GM19452 (cell line): Measurements from ENCODE around the gene ENO1.
"Not testable (repeated sequence)": the region's sequence is repeated elsewhere in the genome, so short reads cannot be mapped to it uniquely, and the experiment has no call there.

ENCODE experiments used
- ATAC-seq: cut with Tn5 transposase; IDR thresholded peaks from one replicate; pipeline ENCODE4 v1.9.1; 2021; ENCODE audit not compliant: unreplicated experiment

ENO1 gene

DNA sequence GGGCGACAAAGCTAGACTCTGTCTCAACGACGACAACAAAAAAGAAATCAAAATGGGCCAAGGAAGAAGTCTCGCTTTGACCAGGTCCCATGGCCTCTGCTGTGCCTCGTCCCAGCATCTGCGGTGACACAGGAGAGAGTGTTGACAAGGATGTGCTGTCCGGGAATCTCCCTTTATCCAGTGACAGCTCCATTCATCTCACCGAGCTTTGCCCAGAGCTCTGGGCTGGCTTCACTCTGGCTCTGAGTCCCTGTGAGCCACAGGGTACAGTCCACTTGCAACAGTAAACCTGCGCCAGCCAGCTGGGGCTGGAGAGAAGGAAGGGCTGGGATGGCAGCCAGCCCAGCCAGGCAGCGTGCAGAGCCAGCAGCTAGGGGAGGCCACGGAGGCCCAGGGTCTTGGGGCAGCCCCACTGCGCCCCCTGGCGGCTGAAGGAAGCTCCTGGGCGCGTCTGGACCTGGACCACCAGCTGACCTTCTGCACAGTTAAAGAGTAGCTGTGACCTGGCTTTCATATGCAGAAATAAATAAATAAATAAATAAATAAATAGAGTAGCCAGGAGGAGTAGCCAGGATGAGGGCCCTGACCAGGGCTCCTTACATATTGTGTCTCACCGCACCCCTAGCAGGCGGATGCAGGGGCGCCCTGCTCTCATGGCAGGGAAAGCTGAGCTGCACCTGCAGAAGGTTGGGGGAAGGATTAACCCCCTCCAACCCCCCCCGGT lies 29.7 kb downstream of the ENO1 start:
- ATAC-seq = no peak

DNA sequence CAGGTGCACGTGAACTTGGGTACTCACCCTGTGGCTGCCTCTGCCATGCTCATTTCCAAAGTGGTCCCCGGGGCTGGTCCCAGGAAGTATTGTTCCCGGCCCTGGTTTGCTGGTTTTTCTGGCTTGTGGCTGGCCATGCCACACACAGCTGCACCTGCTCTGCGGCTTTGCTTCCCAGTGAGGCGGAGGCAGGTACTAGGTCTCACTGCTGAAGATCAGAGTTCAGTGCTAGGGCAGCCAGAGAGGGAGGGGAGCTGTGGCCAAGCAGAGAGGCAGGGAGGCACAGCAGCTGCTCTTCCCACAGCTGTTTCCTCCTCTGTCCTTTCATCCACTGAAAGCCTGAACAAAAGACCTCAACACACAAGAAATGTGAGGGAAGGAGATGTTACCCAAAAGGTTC lies 30.5 kb downstream of the ENO1 start:
- no peak for ATAC-seq

DNA sequence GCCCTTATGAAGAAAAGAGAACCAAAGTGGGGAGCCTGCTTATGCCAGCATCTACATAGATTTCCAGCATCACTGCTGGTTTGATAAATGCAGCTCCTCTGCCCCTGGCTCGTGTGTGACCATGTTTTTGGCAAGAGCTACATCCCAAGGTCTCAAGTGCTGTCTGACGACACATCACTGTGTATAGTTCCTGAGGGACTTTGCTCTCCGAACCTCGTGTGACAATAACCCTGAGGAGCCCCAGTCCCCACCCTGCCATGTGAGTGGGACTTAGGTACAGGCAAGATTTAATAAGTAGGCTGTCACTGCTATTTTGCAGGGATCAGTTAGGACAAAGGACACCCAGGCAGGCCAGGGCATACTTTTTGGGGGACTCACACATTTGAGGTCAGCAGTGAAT lies 32.2 kb downstream of the ENO1 start:
- ATAC-seq = no peak

DNA sequence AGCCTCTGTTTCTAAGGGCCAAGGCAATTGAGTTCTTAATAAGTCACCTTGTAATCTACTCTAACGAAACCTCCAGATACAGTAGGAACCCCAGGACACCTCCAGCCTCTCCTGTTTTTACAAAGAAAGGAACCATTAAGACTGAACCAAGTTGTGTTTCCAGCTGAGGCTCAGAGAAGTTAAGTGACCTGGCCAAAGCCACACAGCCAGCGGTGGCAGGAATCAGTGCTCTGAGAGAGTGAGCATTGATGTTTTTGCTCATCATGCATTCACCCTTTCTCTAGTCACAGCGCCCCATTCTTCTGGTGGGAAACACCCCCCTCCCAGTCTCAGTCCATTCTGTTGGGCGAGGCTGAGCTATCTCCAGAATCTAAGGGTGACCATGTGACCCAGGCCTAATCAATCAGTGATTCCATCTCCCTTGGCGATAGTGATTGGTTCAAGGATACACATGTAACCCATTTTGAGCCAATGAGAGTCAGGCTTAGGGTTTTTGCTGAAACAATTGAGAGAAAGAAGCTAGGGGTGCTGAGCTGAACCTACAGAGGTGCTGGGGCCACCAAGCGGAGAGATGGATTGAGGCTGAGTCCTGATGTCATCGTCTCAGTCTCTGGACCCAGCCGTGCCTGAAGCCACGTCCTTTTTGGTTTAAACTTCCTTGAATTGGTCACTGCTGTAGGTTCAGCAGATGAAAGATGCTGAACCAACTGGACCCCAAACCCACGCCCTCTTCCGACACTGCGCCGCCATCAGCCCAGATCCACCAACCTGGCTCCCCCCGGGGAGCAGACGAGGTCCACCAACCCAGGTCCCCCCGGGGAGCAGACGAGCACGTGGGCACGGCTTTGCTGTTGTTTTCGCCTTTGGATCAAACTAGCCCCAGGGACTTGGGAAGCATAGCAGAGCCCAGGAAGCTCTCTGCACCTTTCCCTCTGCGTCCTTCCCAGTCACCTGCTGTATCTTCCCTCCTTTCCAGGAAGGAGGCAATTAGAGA lies 33.1 kb downstream of the ENO1 start:
- no peak for ATAC-seq

DNA sequence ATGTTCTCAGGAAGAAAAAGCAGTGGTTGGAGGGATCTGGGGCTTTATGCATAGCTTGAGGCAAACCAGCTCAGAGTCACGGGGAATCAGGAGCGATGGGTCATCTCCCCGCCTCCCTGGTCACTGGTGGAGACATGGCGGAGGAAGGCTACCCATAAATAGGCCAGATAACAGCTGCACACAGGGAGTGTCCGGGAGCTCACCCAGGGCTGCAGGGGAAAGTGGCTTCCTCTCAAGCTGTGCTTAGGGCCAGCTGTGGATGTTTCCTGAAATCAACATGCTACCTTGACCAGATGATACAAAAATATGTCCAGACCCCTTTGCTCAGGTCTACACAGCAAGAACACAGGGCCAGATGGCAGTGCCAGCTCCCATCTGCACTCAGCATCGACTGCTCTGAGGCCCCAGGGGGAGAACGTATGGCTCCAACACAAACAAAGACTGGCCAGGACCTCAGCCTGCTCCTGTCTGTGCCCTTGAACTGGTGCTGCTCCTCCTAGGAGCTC lies 33.9 kb downstream of the ENO1 start:
- no peak for ATAC-seq

DNA sequence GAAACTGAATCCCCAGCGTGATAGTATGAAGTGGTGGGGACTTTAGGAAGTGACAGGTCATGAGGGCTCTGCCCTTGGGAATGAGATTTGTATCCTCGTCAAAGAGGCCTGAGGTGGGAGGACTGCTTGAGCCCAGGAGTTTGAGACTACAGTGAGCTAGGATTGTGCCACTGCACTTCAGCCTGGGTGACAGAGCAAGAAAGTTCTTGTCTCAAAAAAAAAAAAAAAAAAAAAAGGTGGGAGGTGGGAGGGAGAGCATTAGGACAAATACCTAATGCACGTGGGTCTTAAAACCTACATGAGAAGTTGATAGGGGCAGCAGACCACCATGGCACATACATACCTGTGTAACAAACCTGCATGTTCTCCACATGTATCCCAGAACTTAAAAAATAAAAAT lies 37.1 kb downstream of the ENO1 start:
- no peak for ATAC-seq

DNA sequence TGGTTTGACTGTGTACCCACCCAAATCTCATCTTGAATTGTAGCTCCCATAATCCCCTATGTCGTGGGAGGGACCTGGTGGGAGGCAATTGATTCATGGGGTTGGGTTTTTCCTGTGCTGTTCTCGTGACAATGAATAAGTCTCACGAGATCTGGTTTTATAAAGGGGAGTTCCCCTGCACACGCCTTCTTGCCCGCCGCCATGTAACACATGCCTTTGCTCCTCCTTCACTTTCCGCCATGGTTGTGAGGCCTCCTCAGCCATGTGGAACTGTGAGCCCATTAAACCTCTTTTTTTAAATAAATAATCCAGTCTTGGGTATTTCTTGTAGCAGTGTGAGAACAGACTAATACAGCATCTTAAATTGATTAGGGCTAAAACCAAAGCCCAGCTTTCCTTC lies 38.5 kb downstream of the ENO1 start:
- no peak for ATAC-seq

DNA sequence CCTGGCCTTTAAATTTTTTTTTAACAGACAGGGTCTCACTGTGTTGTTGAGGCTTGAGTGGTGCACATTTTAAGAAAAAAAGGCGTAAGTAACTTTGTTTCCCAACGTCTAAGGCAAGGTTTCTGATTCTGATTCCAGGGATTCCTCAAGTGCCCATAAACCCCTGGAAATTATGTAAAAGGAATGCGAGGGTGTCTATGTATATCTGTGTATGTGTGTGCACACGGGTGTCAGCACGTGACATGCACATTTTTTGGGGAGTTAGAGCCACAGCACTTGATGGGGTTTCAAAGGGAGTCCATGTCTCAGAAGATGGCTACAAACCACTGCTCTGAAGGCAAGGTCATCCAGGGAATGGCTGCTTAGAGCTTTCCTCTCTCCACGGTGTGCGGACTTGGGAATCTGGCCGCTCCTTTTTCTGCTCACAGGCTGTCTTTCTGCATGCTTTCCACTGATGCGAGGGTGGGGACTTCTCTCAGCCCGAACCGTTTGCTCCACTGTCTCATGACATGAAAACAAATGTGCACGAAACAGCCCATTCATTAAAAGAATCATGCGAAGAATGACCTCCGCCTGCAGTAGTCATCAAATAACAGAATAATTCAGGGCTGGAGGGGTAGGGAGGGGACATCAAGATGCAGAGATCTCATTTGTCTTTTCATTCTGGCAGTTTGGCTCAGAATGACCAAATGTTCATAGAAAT lies 42.4 kb downstream of the ENO1 start:
- no peak for ATAC-seq

DNA sequence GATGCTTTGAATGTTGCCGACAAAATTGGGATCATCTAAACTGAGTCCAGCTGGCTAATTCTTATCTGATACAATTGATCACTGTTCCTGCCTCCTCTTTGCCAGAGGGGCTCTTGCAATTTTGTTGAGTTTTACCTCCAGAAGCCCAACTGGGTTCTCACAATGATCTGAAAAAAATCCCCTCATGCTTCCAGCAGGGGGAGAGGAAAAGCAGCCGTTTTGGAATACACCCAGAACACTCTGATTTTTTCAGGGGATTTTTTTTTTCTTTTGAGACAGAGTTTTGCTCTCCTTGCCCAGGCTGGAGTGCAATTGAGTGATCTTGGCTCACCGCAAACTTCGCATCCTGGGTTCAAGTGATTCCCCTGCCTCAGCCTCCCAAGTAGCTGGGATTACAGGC lies 47.1 kb downstream of the ENO1 start:
- ATAC-seq = no peak

DNA sequence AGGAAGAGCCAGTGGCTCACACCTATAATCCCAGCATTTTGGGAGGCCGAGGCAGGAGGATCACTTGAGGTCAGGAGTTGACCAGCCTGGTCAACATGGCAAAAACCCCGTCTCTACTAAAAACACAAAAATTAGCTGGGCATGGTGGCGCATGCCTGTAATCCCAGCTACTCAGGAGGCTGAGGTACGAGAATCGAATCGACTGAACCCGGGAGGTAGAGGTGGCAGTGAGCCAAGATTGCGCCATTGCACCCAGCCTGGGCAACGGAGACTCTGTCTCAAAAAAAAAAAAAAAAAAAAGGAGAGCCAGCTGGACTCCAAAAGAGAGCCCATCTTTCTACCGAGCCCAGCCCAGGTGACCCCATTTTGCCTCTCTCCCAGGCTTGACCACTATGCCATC lies 47.8 kb downstream of the ENO1 start:
- not testable (repeated sequence) for ATAC-seq

DNA sequence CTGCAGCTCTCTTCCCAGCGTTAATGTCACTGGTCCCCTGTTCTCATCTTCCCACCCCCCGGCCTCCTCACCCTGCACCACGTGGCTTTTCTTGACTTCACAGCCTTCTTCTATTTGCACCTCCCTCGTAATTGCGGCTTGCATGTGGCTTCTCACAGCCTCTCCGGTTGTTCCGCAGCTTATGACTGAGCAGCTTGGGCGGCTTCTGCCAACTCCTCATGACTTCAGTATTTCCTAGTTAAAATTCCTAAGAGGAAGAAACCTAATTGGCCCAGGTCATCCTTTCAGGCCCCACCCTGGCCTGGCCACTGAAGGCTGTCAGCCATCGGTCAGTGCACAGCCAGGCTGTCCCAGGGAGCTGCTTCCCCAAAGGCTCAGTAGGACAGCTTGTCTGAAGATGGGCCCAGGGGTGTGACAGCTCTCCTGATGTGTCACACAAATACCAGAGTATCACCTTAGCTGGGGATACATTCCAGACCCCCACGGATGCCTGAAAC lies 52.5 kb downstream of the ENO1 start:
- ATAC-seq = no peak

DNA sequence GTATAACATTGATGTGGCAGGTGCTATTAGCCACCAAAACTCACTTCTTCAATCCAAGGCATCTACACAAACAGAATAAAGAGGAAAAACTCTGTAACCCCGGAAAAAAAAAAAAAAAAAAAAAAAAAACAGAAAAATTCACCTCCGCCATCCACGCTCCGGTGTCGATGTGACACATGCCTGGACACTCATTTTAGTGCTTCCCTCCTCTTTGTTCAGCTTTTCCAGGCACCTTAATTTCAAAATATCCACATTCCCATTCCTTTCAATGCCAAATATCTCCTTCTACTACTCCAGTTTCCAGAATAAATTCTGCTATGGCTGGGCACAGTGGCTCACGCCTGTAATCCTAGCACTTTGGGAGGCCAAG lies 55.2 kb downstream of the ENO1 start:
- no peak for ATAC-seq

DNA sequence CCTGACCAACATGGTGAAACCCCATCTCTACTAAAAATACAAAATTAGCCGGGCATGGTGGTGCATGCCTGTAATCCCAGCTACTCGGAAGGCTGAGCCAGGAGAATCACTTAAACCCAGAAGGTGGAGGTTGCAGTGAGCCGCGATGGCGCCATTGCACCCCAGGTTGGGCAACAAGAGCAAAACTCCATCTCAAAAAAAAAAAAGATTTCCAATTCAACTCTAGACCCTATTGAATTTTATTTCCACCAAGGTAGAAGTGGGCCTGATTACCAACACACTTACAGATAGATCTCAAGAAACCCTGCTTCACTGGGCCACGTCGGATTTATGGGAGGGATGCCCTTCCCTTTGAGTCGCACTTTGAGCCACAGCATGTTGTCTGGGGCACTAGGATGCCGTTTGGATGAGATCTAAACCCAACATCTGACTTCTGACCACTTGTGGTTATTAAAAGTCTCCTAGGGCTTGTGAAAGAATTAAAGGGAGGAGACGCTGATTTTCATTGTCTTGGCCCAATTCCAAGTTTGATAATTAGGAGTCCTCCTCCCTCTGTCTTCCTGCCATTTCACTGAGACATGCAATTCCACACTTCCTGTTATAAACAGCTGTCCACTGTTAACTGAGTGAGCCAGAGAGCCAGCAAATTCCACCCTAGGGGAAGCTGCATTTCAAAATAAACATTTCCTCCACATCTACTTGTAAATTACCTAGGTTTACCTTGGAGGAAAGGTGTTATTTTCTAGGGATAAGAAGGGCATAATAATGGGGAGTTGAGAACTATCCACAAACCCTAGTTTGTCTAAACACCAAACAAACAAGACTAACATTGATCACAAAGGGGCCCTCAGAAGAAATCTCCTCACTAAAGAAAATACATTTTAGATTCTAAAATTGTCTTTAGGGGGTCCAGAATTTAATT lies 55.9 kb downstream of the ENO1 start:
- no peak for ATAC-seq

DNA sequence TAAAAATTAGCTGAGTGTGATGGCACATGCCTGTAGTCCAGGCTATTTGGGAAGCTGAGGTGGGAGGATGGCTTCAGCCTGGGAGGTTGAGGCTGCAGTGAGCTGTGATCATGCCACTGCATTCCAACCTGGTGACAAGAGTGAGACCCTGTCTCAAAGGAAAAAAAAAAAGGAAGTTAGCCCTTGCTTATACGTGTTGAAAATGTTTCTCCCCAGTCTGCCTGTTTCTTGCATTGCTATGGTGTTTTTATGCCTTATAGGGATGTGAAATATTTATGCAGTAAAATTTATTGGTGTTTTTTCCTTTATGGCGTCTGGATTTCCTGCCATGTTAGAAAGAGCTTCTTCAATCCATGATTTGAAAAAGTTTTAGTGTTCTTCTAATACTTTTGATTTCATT lies 57.4 kb downstream of the ENO1 start:
- no peak for ATAC-seq

DNA sequence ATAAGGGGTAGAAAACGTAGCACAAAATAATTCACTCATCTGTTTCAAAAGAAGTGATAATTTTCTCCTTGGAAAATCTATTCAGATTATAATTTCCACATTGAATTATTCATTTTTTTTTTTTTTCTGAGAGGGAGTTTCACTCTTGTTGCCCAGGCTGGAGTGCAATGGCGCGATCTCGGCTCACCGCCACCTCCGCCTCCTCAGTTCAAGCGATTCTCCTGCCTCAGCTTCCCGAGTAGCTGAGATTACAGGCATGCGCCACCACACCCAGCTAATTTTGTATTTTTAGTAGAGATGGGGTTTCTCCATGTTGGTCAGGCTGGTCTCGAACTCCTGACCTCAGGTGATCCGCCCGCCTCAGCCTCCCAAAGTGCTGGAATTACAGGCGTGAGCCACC lies 59.7 kb downstream of the ENO1 start:
- ATAC-seq = not testable (repeated sequence)

DNA sequence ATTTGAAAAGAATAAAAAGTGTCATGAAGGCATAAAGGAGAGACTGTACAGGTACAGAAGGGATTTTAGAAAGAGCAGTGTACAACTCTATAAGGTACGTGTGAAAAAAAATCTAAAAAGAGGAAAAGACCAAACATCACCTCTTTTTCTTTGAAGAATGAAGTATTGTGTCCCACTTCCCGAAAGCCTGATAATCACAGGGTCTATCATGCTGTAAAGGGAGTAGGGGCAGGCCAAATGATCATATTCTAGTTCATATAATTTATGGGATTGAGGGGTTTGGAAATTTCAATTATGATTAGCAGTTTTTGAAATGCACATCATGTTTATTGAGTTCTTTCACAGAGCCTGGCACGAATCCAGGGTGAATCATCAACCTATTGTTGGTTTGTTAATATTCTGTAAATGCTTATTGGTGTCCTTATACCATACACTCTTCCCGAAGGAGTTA lies 60.1 kb downstream of the ENO1 start:
- ATAC-seq = no peak

DNA sequence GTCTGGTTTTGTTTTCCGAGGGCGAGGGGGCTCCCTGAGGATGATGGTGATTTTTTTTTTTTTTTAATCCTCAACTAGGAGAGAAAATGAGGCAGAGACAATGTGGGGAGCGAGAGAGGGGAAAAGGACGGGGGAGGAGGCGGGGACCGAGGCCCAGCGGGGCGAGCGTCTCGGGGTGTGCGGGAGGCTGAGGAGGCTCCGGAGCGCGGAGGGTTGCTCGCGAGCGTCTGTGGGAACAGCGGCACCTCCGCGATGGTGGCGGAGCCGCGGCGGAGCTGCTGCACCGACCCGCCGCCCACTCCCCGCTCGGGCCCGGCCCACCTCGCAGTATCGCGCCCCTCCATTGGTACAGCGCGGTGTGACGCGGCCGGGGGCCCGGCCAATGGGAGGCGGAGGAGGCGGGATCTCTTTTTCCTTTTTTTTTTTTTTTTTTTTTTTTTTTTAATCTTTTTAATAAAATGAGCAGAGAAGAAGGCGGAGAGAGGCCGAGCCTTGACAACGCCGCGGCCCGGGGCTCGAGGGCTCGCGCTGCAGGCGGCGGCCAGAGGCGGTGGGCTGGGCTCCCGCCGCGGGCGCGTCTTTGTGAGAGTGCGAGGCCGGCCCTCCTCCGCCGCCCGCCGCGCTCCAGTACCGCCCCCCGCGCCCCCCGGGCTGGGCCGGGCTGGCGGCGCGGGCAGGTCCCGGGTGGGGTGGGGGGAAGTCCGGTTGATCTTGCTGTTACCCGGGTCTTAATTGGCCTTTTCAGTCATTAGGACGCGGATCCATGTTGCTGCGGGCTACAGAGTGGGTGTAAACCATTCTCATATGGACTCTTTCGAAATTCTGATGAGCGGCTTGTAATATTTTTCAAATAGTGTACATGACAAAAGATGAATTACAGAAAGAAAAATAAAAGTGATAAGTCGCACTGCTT lies 60.8 kb downstream of the ENO1 start, which contains the start of gene RERE:
RERE (minus strand) TSS at position 229 of the 913 bp plus-strand sequence.
- ATAC-seq = peak; percentile 86

DNA sequence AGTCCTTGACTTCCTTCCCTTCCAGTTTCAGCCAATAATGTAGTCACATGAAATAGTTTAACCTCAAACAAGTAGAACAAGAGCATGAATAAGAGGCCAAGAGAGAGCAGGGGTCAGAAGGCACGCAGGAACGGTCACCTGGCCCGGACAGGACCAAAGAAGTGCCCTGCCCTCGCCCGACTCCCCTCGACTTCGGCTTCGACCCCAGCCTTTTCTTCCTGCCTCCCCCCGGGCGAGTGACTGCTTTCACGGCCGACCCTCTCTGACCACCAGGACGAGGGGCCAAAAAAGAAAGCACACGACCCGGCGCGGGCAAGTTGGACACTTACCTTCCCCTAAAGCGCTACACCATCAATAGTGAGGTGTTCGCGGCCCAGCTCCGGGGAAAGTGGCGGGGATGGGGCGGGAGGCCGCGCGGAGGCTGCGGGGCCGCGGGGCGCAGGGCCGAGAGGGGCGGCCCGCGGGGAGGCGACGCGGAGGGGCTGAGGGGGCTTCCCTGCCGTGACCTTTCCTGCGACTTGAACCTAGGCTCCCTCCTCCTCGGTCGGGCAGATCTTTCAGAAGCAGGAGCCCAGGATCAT lies 61.6 kb downstream of the ENO1 start:
- ATAC-seq = peak; percentile 30

DNA sequence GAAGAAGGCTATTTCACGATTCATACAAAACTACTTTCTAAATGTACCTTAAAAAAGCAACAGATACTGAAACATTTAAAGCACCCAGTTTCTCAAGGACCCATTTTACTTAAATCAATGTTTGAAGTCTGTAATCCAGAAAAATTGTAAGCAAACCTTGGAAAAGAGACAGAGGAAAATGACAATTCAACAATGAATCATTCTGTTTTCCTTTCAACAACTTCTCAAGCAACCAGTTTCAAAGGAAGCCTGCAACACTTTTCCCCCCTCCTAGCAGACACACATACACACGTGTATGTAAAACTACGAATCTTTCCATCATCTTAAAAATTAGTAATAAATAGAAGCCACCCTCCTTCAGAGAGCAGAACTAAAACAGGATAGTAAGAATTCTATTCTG lies 62.2 kb downstream of the ENO1 start:
- ATAC-seq = no peak
